CD4-positive, alpha-beta T cell (primary cell): ENCODE measurements around the gene PRKN. TPM values are rescaled to one million over a fixed set of nuclear protein-coding genes. Genes with fewer than 3 reads are reported as not detected.

ENCODE experiments used
- ATAC-seq: fragments of 200-7000 bp; cut with Tn5 transposase; one replicate; pipeline ENCODE4 v1.10.0; 2022; ENCODE audit warnings: mild to moderate bottlenecking; ENCODE audit not compliant: poor library complexity
- CTCF ChIA-PET: fragments of 350-600 bp; sonication (Branson Sonifier 250); formaldehyde crosslinking; loops from one replicate; lab custom pipeline; 2021; ENCODE audit warnings: antibody characterized with exemption, inconsistent platforms; lab: Charles Lee
- POLR2A ChIA-PET: fragments of 350-600 bp; sonication (Branson Sonifier 250); formaldehyde crosslinking; loops from one replicate; lab custom pipeline; 2021; ENCODE audit warnings: antibody characterized with exemption, inconsistent platforms; lab: Charles Lee
- DNase-seq, 14 experiments: peaks; one replicate each; pipeline ENCODE4 v3.0.0-alpha.2; 2013 to 2020; ENCODE audit warnings: mixed read lengths in 2 of 14
- H3K27ac ChIP-seq, 2 donors: one replicate each; pipeline versions ENCODE4 v1.5.1 to v1.7.0; 2013; ENCODE audit warnings: low read length in 2 of 2, low read depth in 1 of 2, mild to moderate bottlenecking in 1 of 2
- H3K27me3 ChIP-seq, 2 experiments: 1 replicate in 1 of 2; 2 replicates in 1 of 2; pipeline versions ENCODE4 v1.6.1 to v1.7.0; 2013; ENCODE audit warnings: low read length in 2 of 2, control low read depth in 1 of 2, mild to moderate bottlenecking in 1 of 2, moderate library complexity in 1 of 2; ENCODE audit not compliant: insufficient read depth in 2 of 2, control insufficient read depth in 1 of 2
- H3K36me3 ChIP-seq: one replicate; pipeline ENCODE4 v1.6.1; 2013; ENCODE audit warnings: low read length, control low read depth; ENCODE audit not compliant: insufficient read depth
- H3K4me1 ChIP-seq: one replicate; pipeline ENCODE4 v1.6.1; 2013; ENCODE audit warnings: low read length, control low read depth; ENCODE audit not compliant: insufficient read depth
- H3K4me3 ChIP-seq: one replicate; pipeline ENCODE4 v1.5.1; 2013; ENCODE audit warnings: mild to moderate bottlenecking, low read length, moderate library complexity
- H3K9me3 ChIP-seq, 2 experiments: 1 replicate in 1 of 2; 2 replicates in 1 of 2; pipeline versions ENCODE4 v1.6.1 to v1.7.0; 2013; ENCODE audit warnings: low read length in 2 of 2, mild to moderate bottlenecking in 2 of 2, control low read depth in 1 of 2, moderate library complexity in 1 of 2; ENCODE audit not compliant: control insufficient read depth in 1 of 2, insufficient read depth in 1 of 2
- H3K27ac Mint-ChIP-seq: one replicate; pipeline ENCODE4 v1.8.0; 2020; ENCODE audit warnings: mixed read lengths
- H3K27me3 Mint-ChIP-seq: one replicate; pipeline ENCODE4 v1.8.0; 2021; ENCODE audit warnings: mixed read lengths
- H3K36me3 Mint-ChIP-seq: one replicate; pipeline ENCODE4 v1.8.0; 2021; ENCODE audit warnings: low read depth, mixed read lengths
- H3K4me1 Mint-ChIP-seq: one replicate; pipeline ENCODE4 v1.8.0; 2021; ENCODE audit warnings: low read depth, mixed read lengths
- H3K4me3 Mint-ChIP-seq: one replicate; pipeline ENCODE4 v1.8.0; 2020; ENCODE audit warnings: mild to moderate bottlenecking, mixed read lengths
- H3K9me3 Mint-ChIP-seq: one replicate; pipeline ENCODE4 v1.8.0; 2020; ENCODE audit warnings: mixed read lengths
- intact Hi-C, 2 experiments: fragments of 100-400 bp; cut with DNase I in 1 of 2; cut with micrococcal nuclease in 1 of 2; formaldehyde crosslinking; loops; one replicate each; pipeline versions ENCODE4 v1.15.1 to v1.9.0; 2023 to 2025; cut with DNase I, micrococcal nuclease
- total RNA-seq, 174 experiments: library from RNA in 2 of 174; stranded (reverse) in 2 of 174; gene quantifications; one replicate each; pipeline ENCODE4 v1.2.3 and lab custom pipeline; 2021 to 2026
- TF ChIP-seq, protein P1 (sequence below): fragments of 200-600 bp; IDR thresholded peaks from one replicate; pipeline ENCODE4 v1.8.0; 2022; ENCODE audit warnings: antibody characterized with exemption, mild to moderate bottlenecking

The PRKN gene
- total RNA-seq, 2 experiments from 2014 or later = 5.2 to 5.4 TPM

DNA sequence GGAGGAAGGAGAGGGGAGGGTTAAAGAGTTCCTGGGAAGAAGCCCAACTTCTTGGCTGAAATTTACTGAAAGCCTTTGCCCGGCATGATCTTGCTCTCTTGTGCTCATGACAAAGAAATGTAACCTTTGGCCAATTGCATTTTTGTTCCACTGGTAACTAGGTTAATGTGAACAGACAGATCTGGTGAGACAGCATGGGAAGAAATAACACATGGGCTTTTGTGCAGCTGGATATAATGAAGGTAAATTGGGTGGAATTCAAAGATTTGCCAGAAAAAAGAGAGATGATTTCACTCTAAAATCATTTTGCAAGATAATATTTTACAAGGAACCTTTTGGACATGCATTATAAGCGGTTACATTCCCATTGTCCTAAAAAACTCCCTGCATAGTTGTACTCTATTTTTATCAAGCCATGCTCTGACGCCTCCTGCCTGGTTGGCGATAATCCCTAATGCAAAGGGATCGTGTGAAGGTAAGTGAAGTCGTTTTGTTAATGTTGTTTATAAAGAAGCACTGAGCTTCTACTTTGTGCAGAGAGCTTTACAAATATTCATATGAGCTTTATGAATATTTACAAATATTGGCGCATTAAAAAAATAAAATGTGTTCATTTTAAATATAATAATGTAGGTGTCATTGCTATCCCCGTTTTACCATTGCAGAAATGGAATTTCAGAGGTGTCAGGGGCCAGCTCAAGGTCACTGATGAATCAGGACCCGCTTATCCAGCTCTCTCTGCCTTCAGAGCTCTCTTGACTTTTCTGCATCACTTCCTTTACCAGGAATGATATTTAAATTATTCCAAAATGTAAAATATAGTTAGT lies 1292.4 kb downstream of the PRKN start:
- H3K27ac Mint-ChIP-seq = no peak overlapping the region
- no peaks in the 10 kb centered on the region for H3K9me3 Mint-ChIP-seq
- H3K4me3 Mint-ChIP-seq = no peak overlapping the region
- ATAC-seq (no peak), DNase-seq (no peak)
- ChIA-PET CTCF (interaction anchor here (0.6 kb wide), 1 partner anchor 82 kb away, joined by 3 read pairs; no protein-coding TSS in a partner anchor), POLR2A (no interaction called here)
- no peaks in the 10 kb centered on the region for H3K4me1 Mint-ChIP-seq
- H3K4me1 ChIP-seq = no peaks in the 10 kb centered on the region
- TF ChIP-seq, protein P1, sequence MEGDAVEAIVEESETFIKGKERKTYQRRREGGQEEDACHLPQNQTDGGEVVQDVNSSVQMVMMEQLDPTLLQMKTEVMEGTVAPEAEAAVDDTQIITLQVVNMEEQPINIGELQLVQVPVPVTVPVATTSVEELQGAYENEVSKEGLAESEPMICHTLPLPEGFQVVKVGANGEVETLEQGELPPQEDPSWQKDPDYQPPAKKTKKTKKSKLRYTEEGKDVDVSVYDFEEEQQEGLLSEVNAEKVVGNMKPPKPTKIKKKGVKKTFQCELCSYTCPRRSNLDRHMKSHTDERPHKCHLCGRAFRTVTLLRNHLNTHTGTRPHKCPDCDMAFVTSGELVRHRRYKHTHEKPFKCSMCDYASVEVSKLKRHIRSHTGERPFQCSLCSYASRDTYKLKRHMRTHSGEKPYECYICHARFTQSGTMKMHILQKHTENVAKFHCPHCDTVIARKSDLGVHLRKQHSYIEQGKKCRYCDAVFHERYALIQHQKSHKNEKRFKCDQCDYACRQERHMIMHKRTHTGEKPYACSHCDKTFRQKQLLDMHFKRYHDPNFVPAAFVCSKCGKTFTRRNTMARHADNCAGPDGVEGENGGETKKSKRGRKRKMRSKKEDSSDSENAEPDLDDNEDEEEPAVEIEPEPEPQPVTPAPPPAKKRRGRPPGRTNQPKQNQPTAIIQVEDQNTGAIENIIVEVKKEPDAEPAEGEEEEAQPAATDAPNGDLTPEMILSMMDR = no peak
- H3K36me3 Mint-ChIP-seq = no peaks in the 10 kb centered on the region
- H3K27ac ChIP-seq = no peak overlapping the region
- peaks cover 6% of the 10 kb centered on the region for H3K27me3 Mint-ChIP-seq
- no peak overlapping the region for H3K4me3 ChIP-seq
- H3K27me3 ChIP-seq = no peaks in the 10 kb centered on the region
- no peaks in the 10 kb centered on the region for H3K9me3 ChIP-seq
- intact Hi-C loops = no loop called here
- no peaks in the 10 kb centered on the region for H3K36me3 ChIP-seq

GRCh38 chr6:161434350-161434749 lies 1293.2 kb downstream of the PRKN start:
- TF ChIP-seq, protein P1 = no peak
- no peak overlapping the region for H3K27ac ChIP-seq
- no peaks in the 10 kb centered on the region for H3K9me3 ChIP-seq
- no peak overlapping the region for H3K4me3 ChIP-seq
- ChIA-PET CTCF (interaction anchor here (0.6 kb wide), 1 partner anchor 83 kb away, joined by 3 read pairs; no protein-coding TSS in a partner anchor), POLR2A (no interaction called here)
- H3K27ac Mint-ChIP-seq = no peak overlapping the region
- peaks cover 6% of the 10 kb centered on the region for H3K27me3 Mint-ChIP-seq
- H3K4me3 Mint-ChIP-seq = no peak overlapping the region
- no peaks in the 10 kb centered on the region for H3K36me3 ChIP-seq
- H3K4me1 Mint-ChIP-seq = no peaks in the 10 kb centered on the region
- ATAC-seq = no peak
- H3K36me3 Mint-ChIP-seq = no peaks in the 10 kb centered on the region
- no peaks in the 10 kb centered on the region for H3K9me3 Mint-ChIP-seq
- intact Hi-C loops = no loop called here
- no peaks in the 10 kb centered on the region for H3K4me1 ChIP-seq
- no peak for DNase-seq
- no peaks in the 10 kb centered on the region for H3K27me3 ChIP-seq

- CTCF ChIA-PET = no interaction called here
- no peak overlapping the region for H3K4me3 Mint-ChIP-seq
- H3K4me1 Mint-ChIP-seq = no peaks in the 10 kb centered on the region
- DNase-seq = no peak
- no peak overlapping the region for H3K4me3 ChIP-seq
- H3K9me3 ChIP-seq = no peaks in the 10 kb centered on the region
- intact Hi-C loops = no loop called here
- H3K9me3 Mint-ChIP-seq = no peaks in the 10 kb centered on the region
- no peaks in the 10 kb centered on the region for H3K27me3 ChIP-seq
- ATAC-seq = no peak
- no peak overlapping the region for H3K27ac Mint-ChIP-seq
- no peaks in the 10 kb centered on the region for H3K36me3 ChIP-seq
- TF ChIP-seq, protein P1 = no peak
- no peak overlapping the region for H3K27ac ChIP-seq
- peaks cover 6% of the 10 kb centered on the region for H3K27me3 Mint-ChIP-seq
- POLR2A ChIA-PET = no interaction called here
- no peaks in the 10 kb centered on the region for H3K36me3 Mint-ChIP-seq
- no peaks in the 10 kb centered on the region for H3K4me1 ChIP-seq
These were observed 1295.0 kb downstream of the PRKN start for GRCh38 chr6:161432546-161432945.
